SK-N-SH (cell line): ENCODE results near the gene NRG3. TPM values are rescaled to one million over a fixed set of nuclear protein-coding genes. Genes with fewer than 3 reads are reported as not detected.

Source experiments
- CTCF ChIA-PET: fragments of 300-600, 350-600 bp; formaldehyde crosslinking; extraction: SDS; loops from one replicate; lab custom pipeline; 2021; lab: Yijun Ruan, JAX
- POLR2A ChIA-PET: fragments of 350-600 bp; sonication (Branson Sonifier 250); formaldehyde crosslinking; extraction: SDS; loops from one replicate; lab custom pipeline; 2020; ENCODE audit warnings: antibody characterized with exemption, inconsistent platforms; lab: Yijun Ruan, JAX
- DNase-seq: peaks from one replicate; pipeline ENCODE4 v3.0.0; 2012
- H2AFZ ChIP-seq: fragments of 200-600 bp; sonication (generic); 2 replicates; pipeline ENCODE4 v1.8.1; 2016; ENCODE audit warnings: antibody characterized with exemption, mild to moderate bottlenecking, low read depth
- H3F3A ChIP-seq: fragments of 200-600 bp; sonication (generic); replicated peaks from 2 replicates; pipeline ENCODE3; 2016; ENCODE audit warnings: antibody characterized with exemption, mild to moderate bottlenecking; ENCODE audit not compliant: insufficient read depth
- H3K27ac ChIP-seq, 2 experiments: fragments of 200-500 bp in 1 of 2; fragments of 200-600 bp in 1 of 2; sonication (Bioruptor generic) in 1 of 2; sonication (generic), shearing (Covaris generic) in 1 of 2; 2 replicates each; pipeline versions ENCODE4 v1.5.1 to v1.6.1; 2014 to 2016; ENCODE audit warnings: low read depth in 2 of 2, inconsistent platforms in 1 of 2, low read length in 1 of 2, mild to moderate bottlenecking in 1 of 2, mixed read lengths in 1 of 2
- H3K27me3 ChIP-seq: fragments of 200-600 bp; sonication (generic), shearing (Covaris generic); 2 replicates; pipeline ENCODE4 v1.6.1; 2016; ENCODE audit warnings: mixed run types; ENCODE audit not compliant: insufficient read depth
- H3K36me3 ChIP-seq, 2 experiments: fragments of 200-500 bp in 1 of 2; fragments of 200-600 bp in 1 of 2; sonication (Bioruptor generic) in 1 of 2; sonication (generic) in 1 of 2; replicated peaks in 1 of 2; 2 replicates each; pipeline versions ENCODE3 to v1.5.1; 2014 to 2016; ENCODE audit warnings: low read length in 1 of 2, mild to moderate bottlenecking in 1 of 2; ENCODE audit not compliant: insufficient read depth in 2 of 2, control insufficient read depth in 1 of 2
- H3K4me1 ChIP-seq, 2 experiments: fragments of 200-500 bp in 1 of 2; fragments of 200-600 bp in 1 of 2; sonication (Bioruptor generic) in 1 of 2; sonication (generic), shearing (Covaris generic) in 1 of 2; 2 replicates each; pipeline versions ENCODE4 v1.5.1 to v1.6.1; 2014 to 2016; ENCODE audit warnings: low read depth in 1 of 2, low read length in 1 of 2, mixed run types in 1 of 2; ENCODE audit not compliant: insufficient read depth in 2 of 2, control insufficient read depth in 1 of 2
- H3K4me2 ChIP-seq: fragments of 200-600 bp; sonication (generic), shearing (Covaris generic); 2 replicates; pipeline ENCODE4 v1.6.1; 2017; ENCODE audit warnings: mixed run types
- H3K4me3 ChIP-seq, 2 experiments: fragments of 200-500 bp in 1 of 2; fragments of 200-600 bp in 1 of 2; sonication (Bioruptor generic) in 1 of 2; sonication (generic), shearing (Covaris generic) in 1 of 2; 2 replicates each; pipeline versions ENCODE4 v1.5.1 to v1.8.1; 2014 to 2016; ENCODE audit warnings: low read depth in 2 of 2, inconsistent platforms in 1 of 2, low read length in 1 of 2, mild to moderate bottlenecking in 1 of 2, mixed read lengths in 1 of 2, moderate library complexity in 1 of 2
- H3K79me2 ChIP-seq: fragments of 200-600 bp; sonication (generic); 2 replicates; pipeline ENCODE4 v1.8.1; 2017; ENCODE audit warnings: mild to moderate bottlenecking; ENCODE audit not compliant: insufficient read depth
- H3K9ac ChIP-seq: fragments of 200-600 bp; sonication (generic); 2 replicates; pipeline ENCODE4 v1.6.1; 2017; ENCODE audit warnings: mixed run types
- H3K9me2 ChIP-seq: fragments of 200-600 bp; sonication (generic); 2 replicates; pipeline ENCODE4 v1.6.1; 2017; ENCODE audit warnings: mixed run types
- H3K9me3 ChIP-seq: fragments of 200-600 bp; sonication (generic); 2 replicates; pipeline ENCODE4 v1.6.1; 2017; ENCODE audit warnings: mixed run types, mild to moderate bottlenecking, moderate library complexity
- H4K20me1 ChIP-seq: fragments of 200-600 bp; sonication (generic); 2 replicates; pipeline ENCODE4 v1.6.1; 2017; ENCODE audit warnings: mild to moderate bottlenecking, mixed run types; ENCODE audit not compliant: insufficient read depth
- ELF1 ChIP-seq: IDR thresholded peaks from 2 replicates; pipeline ENCODE4 v1.4.0; 2012
- FOSL2 ChIP-seq: IDR thresholded peaks from 2 replicates; pipeline ENCODE4 v1.4.0; 2012; ENCODE audit warnings: low read depth, mild to moderate bottlenecking, moderate library complexity, borderline replicate concordance
- FOXJ3 ChIP-seq: sonication (generic); formaldehyde crosslinking; IDR thresholded peaks from 2 replicates; pipeline ENCODE4 v1.5.1; 2020; ENCODE audit warnings: mild to moderate bottlenecking, missing genetic modification reagents
- JUND ChIP-seq: IDR thresholded peaks from 2 replicates; pipeline ENCODE4 v1.4.0; 2012
- MEF2A ChIP-seq: IDR thresholded peaks from 2 replicates; pipeline ENCODE4 v1.4.0; 2012; ENCODE audit warnings: low read depth, borderline replicate concordance
- MXI1 ChIP-seq: IDR thresholded peaks from 2 replicates; pipeline ENCODE4 v1.6.1; 2012; ENCODE audit warnings: mild to moderate bottlenecking, low read depth, low read length, improper control_type of control experiment
- NFIC ChIP-seq: IDR thresholded peaks from 2 replicates; pipeline ENCODE4 v1.4.0; 2012; ENCODE audit warnings: borderline replicate concordance
- RAD21 ChIP-seq: IDR thresholded peaks from 2 replicates; pipeline ENCODE4 v1.6.1; 2012; ENCODE audit warnings: mild to moderate bottlenecking, low read length
- RCOR1 ChIP-seq: fragments of 150-350 bp; IDR thresholded peaks from 2 replicates; pipeline ENCODE4 v1.6.1; 2017; ENCODE audit warnings: antibody characterized with exemption, low read length
- RFX5 ChIP-seq: IDR thresholded peaks from 2 replicates; pipeline ENCODE4 v1.6.1; 2012; ENCODE audit warnings: mild to moderate bottlenecking, improper control_type of control experiment, low read length
- RXRA ChIP-seq: IDR thresholded peaks from 2 replicates; pipeline ENCODE4 v1.4.0; 2012; ENCODE audit warnings: low read depth, mild to moderate bottlenecking, borderline replicate concordance
- SIN3A ChIP-seq: IDR thresholded peaks from 2 replicates; pipeline ENCODE4 v1.6.1; 2012; ENCODE audit warnings: low read depth, mild to moderate bottlenecking, low read length, moderate library complexity, borderline replicate concordance
- WGBS: methylation state at CpG from one replicate; pipeline ENCODE4 v1.1.6; 2017; ENCODE audit warnings: low lambda C conversion rate; 5-methylcytosine and 5-hydroxymethylcytosine counted together
- polyA plus RNA-seq, 3 experiments: library from polyadenylated mRNA; depleted of rRNA; stranded (reverse); fragments of >200 nt; gene quantifications; 2 replicates each; pipeline ENCODE4 v1.2.3, GENCODE V29; 2012
- TF ChIP-seq, protein P1 (sequence below): fragments of 150-350 bp; IDR thresholded peaks from 2 replicates; pipeline ENCODE4 v1.6.1; 2017; ENCODE audit warnings: antibody characterized with exemption, low read length, low read depth, borderline replicate concordance

The NRG3 gene
- polyA plus RNA-seq, 1 of the 3 experiments (the other 2 are of a cell fraction), result 0.03 TPM

DNA sequence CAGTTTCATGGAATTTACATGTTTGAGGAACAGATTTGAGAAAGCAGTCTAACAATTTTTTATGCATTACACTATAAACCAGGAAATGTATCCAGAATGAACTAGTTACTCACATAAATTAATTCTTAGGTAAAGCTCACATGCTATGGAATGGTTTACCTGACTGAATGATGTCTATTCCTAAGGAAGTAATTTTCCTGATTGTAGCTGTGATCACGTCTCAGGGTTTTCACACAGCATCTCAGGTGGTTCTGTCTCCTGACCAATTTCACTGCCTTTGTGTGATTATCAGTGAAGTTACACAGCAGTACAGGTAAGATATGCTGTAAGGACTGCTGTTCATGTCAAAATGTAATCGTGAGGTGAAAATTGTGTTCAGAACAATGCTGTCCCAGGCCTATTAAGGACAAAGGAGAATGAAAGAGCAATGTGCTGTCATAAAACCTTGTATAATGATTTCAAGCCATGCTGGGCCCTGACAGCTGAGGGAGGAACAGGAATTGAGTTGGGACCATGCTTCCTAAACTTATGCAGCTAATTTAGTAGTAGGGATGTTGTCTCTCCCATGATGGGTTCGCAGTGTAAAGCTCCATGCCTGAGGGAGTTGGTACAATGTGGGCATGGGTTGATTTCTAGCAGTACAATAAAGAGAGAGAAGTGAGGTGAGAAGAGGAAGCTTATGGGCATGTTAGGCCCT is 631.8 kb downstream of the NRG3 start (continued):
- TF ChIP-seq FOXJ3 (CRISPR knock-in tag), result no peak
- no peak for TF ChIP-seq RFX5

DNA sequence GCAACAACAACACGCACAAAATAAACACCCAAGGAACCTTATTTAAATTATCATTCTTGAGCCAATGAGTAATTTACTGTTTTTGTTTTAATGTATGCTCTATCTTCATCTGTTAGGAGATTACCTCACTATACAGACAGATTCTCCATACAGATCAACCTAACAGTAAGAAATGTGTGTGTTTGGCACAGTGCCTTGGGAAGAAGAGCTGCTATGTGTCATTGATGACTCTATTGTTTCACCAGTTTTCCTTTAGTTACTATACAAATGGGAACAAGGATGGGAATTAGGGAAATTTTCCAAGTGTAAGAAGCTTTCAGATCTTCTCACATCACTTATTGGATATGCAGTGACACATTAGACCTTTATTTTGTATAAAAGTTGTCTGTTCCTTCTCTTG is 640.3 kb downstream of the NRG3 start:
- no peak overlapping the region for H3K4me3 ChIP-seq
- 71% methylated on average over 1 of the region's 1 CpG for WGBS
- POLR2A ChIA-PET, result no interaction called here
- H3K27me3 ChIP-seq, result no peaks in the 10 kb centered on the region
- no peaks in the 10 kb centered on the region for H3F3A ChIP-seq
- no peaks in the 10 kb centered on the region for H3K79me2 ChIP-seq
- H4K20me1 ChIP-seq, result no peaks in the 10 kb centered on the region
- H3K9me3 ChIP-seq, result no peaks in the 10 kb centered on the region
- no peak overlapping the region for H3K9ac ChIP-seq
- no peak for DNase-seq
- H3K4me1 ChIP-seq, result no peaks in the 10 kb centered on the region
- H3K27ac ChIP-seq, result no peak overlapping the region
- no peak overlapping the region for H2AFZ ChIP-seq
- TF ChIP-seq, protein P1, sequence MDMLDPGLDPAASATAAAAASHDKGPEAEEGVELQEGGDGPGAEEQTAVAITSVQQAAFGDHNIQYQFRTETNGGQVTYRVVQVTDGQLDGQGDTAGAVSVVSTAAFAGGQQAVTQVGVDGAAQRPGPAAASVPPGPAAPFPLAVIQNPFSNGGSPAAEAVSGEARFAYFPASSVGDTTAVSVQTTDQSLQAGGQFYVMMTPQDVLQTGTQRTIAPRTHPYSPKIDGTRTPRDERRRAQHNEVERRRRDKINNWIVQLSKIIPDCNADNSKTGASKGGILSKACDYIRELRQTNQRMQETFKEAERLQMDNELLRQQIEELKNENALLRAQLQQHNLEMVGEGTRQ, result no peak
- no peak for TF ChIP-seq RFX5
- no peak for TF ChIP-seq RCOR1
- no peak overlapping the region for H3K4me2 ChIP-seq
- no peaks in the 10 kb centered on the region for H3K9me2 ChIP-seq
- CTCF ChIA-PET, result no interaction called here
- H3K36me3 ChIP-seq, result no peaks in the 10 kb centered on the region

DNA sequence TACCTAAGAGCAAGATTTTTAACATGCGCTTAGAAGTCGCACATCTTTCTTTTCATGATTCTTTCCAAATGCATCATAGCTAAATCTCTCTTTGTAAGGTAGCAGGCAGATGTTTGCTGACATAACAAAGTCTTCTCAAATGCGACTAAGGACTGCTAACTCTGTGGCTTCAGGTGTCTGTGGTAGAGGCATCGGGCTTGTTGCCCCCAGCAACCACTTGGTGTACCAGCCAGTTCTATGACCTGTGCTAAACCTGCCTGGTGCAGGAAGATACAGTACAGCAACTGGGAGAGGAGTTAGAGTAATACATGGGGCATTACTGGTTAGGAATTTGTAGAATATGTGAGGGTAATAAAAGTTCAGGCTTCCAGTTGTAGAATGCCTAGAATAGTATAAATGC is 654.1 kb downstream of the NRG3 start:
- Histone ChIP-seq H4K20me1 (no peaks in the 10 kb centered on the region), H3K9me3 (peaks cover 5% of the 10 kb centered on the region; the same call in 1 of the 2 replicates)
- ChIA-PET CTCF (no interaction called here), POLR2A (no interaction called here)
- 84% methylated on average over 4 of the region's 4 CpGs for WGBS
- TF ChIP-seq ELF1 (no peak), RXRA (no peak), RCOR1 (no peak), JUND (no peak), MEF2A (no peak), RAD21 (no peak), NFIC (no peak), FOXJ3 (CRISPR knock-in tag) (no peak), FOSL2 (no peak), SIN3A (no peak), MXI1 (no peak)
- TF ChIP-seq, protein P1, result no peak
- TF ChIP-seq, all 33 proteins: peak for 0
- Histone ChIP-seq H3K4me2 (no peak overlapping the region), H3K9ac (no peak overlapping the region), H3F3A (no peaks in the 10 kb centered on the region), H3K27ac (no peak overlapping the region), H3K36me3 (no peaks in the 10 kb centered on the region), H3K79me2 (no peaks in the 10 kb centered on the region; the same call in 1 of the 2 replicates), H3K4me1 (no peaks in the 10 kb centered on the region), H3K9me2 (no peaks in the 10 kb centered on the region), H3K4me3 (no peak overlapping the region), H2AFZ (no peak overlapping the region), H3K27me3 (no peaks in the 10 kb centered on the region)
- DNase-seq, result no peak
